Effector CD4-positive, alpha-beta T cell (primary cell): ENCODE measurements around the gene ITGB1BP1.
"Not testable (repeated sequence)": the region's sequence is repeated elsewhere in the genome, so short reads cannot be mapped to it uniquely, and the experiment has no call there.

Experiments used
- DNase-seq: peaks from one replicate; pipeline ENCODE4 v3.0.0-alpha.2; 2020

ITGB1BP1 gene

DNA sequence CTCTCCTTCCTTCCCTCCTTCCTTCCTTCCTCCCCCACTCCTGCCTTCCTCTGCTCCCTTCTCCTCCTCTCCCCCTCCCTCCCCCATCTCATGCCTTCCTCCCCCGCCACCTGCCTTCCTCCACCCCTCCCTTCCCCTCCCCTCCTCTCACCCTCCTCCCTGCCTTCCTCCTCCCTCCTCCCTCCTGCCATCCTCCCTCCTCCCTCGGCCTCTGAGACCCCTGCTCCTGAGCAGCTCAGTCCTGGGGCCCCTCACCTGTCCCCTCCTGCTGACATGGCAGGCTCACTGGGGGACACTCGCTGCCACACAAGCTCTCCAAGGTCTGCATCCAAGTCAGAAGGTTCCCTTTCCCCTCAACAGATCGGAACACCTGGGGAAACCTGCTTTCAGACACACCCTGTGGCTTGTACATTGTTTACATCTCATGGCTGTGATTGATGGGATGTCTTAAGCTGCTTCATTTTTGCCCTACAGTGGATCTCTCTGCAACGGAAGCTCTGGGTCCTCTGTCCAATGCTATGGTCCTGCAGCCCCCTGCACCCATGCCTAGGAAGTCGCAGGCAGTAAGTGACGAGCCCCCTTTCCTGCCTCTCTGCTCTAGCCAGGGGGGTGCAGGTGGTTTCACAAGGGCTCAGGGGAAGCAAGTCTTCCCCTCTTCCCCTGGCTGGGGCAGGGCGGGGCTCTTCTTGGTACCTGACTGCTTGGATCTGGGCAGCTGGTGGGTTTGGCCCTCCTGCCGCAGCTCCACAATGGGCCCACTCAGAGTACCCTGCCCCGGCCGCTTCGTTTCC is 22.9 kb downstream of the ITGB1BP1 start:
- no peak for DNase-seq

GRCh38 chr2:9398881-9399780 is 24.2 kb downstream of the ITGB1BP1 start:
- DNase-seq: no peak

DNA sequence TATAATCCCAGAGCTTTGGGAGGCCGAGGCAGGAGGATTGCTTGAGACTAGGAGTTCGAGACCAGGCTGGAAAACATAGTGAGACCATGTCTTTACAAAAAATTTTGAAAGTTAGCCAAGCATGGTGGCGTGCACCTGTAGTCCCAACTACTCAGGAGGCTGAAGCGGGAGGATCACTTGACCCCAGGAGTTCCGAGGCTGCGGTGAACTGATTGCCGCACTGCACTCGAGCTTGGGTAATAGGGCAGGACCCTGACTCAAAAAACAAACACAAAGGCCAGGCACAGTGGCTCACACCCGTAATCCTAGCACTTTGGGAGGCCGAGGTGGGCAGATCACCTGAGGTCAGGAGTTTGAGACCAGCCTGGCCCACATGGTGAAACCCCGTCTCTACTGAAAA is 25.1 kb downstream of the ITGB1BP1 start:
- not testable (repeated sequence) for DNase-seq

DNA sequence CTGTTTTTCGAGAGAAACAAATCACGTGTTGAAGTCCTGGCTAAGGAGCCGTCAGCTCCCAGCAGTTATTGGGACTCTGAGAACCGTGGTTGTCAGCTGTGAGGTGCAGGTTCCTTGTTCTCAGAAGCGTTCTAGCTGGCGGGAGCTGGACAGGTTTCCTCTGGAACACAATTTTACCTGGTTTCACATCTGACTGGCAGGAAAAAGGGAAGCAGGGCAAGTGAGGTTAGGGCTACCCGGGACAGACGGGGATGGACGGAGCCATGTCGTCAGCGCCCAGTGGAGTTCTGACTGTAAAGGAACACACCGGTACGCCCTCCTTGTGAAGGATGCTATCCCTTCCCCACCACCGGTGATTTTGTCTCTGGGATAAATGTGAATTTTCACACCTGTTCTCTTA is 26.1 kb downstream of the ITGB1BP1 start:
- DNase-seq: no peak

DNA sequence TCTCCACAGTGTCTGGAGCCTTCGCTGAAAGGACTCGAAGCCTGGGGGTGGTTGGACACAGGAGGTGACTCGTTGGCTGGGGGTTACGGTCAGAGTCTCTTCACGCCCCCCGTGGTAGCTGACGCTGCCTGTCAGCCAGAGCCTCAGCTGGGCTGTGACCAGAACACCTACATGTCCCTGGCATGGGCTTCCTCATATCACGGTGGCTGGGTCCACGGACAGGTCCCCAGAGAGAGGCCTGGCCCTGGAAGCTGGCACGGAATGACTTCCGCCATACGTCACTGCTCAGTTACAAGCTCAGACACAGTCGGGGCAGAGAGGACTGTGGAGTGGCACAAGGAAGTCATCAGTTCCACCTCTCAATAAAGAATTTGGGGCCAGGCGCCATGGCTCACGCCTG is 28.5 kb downstream of the ITGB1BP1 start:
- DNase-seq: no peak

GRCh38 chr2:9392898-9393765 is 30.2 kb downstream of the ITGB1BP1 start:
- no peak for DNase-seq

GRCh38 chr2:9391961-9392720 is 31.2 kb downstream of the ITGB1BP1 start:
- no peak for DNase-seq

GRCh38 chr2:9390991-9391390 is 32.3 kb downstream of the ITGB1BP1 start:
- DNase-seq: no peak

GRCh38 chr2:9390151-9390850 is 33.0 kb downstream of the ITGB1BP1 start:
- no peak for DNase-seq

DNA sequence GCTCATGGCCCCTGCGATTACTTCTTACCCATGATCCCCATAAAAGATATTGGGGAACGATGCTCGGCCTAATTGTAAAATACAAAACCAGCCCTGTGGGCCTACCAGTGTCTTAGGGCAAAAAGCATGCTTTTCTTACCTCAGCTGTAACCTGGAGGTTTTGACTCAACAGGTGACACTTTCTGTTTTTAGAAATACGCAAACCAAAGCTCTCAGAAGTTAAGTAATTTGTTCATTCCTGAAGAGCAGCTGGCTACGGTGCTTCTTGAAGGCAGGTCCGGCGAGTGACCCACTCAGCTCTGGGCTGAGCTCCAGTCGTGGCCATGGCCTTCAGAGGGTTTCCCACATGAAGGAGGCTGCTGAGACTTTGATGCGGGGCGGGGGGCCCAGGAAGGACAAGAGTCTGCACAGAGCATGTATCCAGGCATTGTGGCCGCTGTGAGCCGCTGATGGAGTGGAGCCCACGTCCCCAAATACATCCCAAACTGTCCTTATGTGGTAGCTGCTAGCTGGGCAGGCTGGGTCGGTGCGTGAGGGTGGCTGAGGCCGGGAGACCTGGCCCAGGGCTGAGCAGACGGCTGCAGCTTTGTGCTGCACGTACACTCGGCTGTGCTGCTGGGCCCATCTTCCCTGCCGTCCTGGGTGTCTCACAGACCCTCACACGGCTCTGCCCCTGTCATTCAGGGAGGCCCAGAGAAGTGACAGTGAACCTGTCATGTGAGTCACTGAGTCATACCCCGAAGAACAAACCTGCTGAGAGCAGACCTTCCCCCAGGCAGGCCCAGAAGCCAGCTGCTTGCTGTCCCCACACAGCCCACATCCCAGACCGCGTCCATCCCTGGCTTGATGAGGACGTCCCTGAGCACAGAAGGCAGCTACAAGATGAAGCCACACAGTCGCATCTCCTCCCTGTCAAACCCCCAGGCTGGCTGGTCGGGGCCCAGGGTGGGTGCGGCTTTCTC is 34.1 kb downstream of the ITGB1BP1 start:
- DNase-seq: no peak

DNA sequence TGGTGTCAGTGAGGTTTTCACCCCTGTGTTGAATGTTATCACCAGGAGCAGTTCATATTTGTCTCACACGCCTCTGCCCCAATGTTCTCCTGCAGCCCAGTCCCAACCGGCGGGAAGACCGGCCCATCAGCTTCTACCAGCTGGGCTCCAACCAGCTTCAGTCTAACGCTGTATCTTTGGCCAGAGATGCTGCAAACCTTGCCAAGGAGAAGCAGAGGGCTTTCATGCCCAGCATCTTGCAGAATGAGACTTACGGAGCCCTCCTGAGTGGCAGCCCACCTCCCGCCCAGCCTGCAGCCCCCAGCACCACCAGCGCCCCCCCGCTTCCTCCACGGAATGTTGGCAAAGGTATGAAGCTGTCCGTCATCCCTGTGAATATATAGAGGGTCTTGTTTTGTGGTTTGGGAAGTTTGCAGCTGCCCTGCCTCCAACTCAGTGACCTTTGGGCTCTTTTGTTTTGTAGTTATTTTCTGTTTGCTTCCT is 35.1 kb downstream of the ITGB1BP1 start:
- no peak for DNase-seq

- DNase-seq: no peak
These were observed 37.5 kb downstream of the ITGB1BP1 start for GRCh38 chr2:9385841-9386240.

- DNase-seq: no peak
These were observed 38.8 kb downstream of the ITGB1BP1 start for GRCh38 chr2:9384521-9384920.

DNA sequence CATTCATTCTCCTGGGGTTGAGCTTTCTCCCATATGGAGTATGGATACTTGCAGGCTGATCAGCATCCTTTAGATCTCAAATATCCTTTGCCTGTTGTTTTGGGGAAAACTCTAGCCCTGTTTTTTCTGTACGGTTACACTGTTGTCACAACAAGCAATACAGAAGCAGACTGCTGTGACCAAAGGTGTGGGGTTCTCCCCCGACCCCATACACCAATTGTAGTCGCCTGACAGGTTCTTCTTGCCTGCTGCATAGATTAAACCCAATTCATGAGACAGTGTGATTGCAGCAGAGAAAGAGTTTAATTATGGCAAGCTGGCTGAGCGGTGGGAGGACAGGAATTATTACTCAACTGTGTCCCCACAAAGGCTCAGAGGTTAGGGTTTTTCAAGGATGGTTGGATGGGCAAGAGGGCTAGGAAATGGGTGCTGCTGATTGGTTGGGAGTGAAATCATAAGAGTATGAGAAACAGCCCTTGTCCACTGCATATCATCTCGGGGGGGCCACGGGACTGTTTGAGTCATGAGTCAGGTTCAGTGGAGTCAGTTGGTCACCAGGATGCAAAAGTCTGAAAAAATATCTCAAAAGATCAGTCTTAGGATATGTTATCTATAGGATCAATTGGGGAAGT is 40.6 kb downstream of the ITGB1BP1 start:
- no peak for DNase-seq

DNA sequence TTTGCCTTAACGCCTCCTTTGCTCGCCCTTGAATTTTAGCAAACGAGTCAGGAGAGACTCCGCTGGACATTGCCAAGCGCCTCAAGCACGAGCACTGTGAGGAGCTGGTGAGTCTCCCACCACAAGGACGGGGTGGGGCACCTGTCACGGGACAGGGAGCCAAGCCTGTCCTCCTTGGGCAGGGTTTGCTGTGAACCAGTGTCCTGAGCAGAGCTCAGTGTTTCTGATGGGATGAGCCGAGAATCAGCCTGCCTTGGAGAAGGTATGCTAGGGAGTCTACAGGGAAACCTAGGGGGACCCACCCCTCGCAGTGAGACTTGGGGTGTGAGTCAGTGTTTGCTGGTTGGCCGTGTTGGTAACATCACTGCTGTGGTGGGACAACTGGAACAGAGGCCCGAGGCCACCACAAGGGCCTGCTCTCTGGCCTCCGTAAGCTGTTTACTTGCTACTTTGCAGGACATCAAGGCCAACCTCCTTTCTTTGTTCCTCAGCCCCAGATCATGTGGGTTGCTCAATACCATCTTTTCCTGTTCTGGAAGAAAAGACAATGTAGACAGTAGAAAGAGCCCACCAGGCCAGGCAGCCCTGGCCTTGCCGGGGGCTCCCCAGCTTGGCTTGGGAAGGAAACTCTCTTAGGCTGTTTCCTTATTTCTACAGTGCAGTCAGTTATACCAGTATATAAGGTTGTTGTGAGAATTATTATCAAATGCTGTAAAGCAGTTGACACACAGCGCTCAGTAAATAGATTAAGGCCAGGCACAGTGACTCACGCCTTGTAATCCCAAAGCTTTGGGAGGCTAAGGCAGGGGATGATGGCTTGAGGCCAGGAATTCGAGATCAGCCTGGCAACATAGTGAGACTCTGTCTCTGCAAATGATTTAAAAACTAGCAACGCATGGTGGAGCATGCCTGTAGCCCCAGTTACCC is 42.4 kb downstream of the ITGB1BP1 start:
- no peak for DNase-seq

- DNase-seq: no peak
These were observed 44.0 kb downstream of the ITGB1BP1 start for GRCh38 chr2:9379391-9379755.

- no peak for DNase-seq
These were observed 44.6 kb downstream of the ITGB1BP1 start for GRCh38 chr2:9378433-9379390.
